Measurements from ENCODE around the gene KCNQ1. TPM values are rescaled to one million over a fixed set of nuclear protein-coding genes. Genes with fewer than 3 reads are reported as not detected.

The KCNQ1 gene
- total and polyA plus RNA-seq, 2 donors (not counting 3 experiments of a cell fraction or from before 2014, with no cell fraction given): 0.07 to 0.09 TPM

DNA sequence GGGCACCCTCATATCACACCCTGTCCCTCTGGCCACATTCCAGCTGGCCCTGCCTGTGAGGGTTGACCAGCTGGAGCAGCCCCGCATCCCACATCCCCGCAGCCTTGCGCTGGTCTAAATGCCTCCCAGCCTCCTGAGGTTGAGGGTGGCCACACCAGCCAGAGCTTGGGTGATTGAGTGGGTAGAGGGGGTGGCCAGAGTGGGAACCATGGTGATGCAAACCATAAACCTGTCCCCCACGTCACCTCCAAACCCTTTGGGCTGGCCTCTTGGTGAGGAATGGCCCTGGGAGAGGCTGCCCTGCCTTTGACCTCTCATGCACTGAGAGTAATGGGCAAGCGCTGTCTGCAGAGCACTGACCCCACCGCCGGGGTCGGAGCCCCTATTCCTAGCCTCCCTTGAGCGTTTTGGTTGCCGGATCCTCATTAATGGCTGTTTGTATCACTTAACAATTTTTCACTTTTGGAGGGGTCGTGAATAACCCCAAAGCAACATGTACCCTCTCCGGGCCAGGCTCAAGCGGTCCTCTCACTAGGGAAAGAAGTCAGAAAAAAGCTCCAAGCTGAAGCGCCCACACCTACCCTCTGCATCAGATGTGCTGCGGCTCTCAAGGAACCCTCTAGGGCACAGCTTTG is 271.0 kb downstream of the KCNQ1 start:
- Histone ChIP-seq H3K4me2 (ENCODE audit: insufficient read depth, low read length) (no peak overlapping the region), H3K4me1 (ENCODE audit: control insufficient read depth, extremely low read depth, insufficient read depth, low read length) (no peaks in the 10 kb centered on the region), H3K27me3 (ENCODE audit: control insufficient read depth in 2 of 2, insufficient read depth in 2 of 2, low read length in 2 of 2) (no peaks in the 10 kb centered on the region), H3K9me1 (replicated peaks; ENCODE audit: control insufficient read depth, extremely low read depth, insufficient read depth, low read length) (no peaks in the 10 kb centered on the region), H3K36me3 (ENCODE audit: control insufficient read depth in 2 of 2, extremely low read depth in 1 of 2, insufficient read depth in 2 of 2, low read length in 2 of 2) (no peaks in the 10 kb centered on the region), H3K27ac (ENCODE audit: insufficient read depth, low read depth, low read length) (no peak overlapping the region), H3K79me2 (ENCODE audit: control insufficient read depth, insufficient read depth, low read length) (no peaks in the 10 kb centered on the region), H3K4me3 (replicated peaks in 1 of 3; ENCODE audit: insufficient read depth in 1 of 3, low read depth in 1 of 3, low read length in 3 of 3) (no peak overlapping the region), H2AFZ (ENCODE audit: low read depth, low read length) (no peak overlapping the region), H4K20me1 (replicated peaks; ENCODE audit: control insufficient read depth, extremely low read depth, insufficient read depth, low read length) (no peaks in the 10 kb centered on the region), H3K9ac (replicated peaks; ENCODE audit: extremely low read depth, insufficient read depth, low read length) (no peak overlapping the region), H3K9me3 (replicated peaks; ENCODE audit: control insufficient read depth, insufficient read depth, low read length) (no peaks in the 10 kb centered on the region)
- POLR2A ChIA-PET: no interaction called here
- DNase-seq (ENCODE audit: low read depth, low spot score) (no peak), FAIRE-seq (no peak)
- intact Hi-C loops (cut with micrococcal nuclease) (no loop called here), dilution Hi-C loops (cut with MboI; ENCODE audit: extremely low pct_ligation_motif_present, low sequenced_read_pairs) (no loop called here)
- CTCF ChIA-PET: no interaction called here
- TF ChIP-seq JUN (IDR thresholded peaks at IDR 0.05; ENCODE audit: borderline replicate concordance, insufficient read depth, insufficient read length, low read depth): no peak
- TF ChIP-seq MYC (IDR thresholded peaks at IDR 0.05; ENCODE audit: low read depth, low read length): no peak
- TF ChIP-seq POLR2A (IDR thresholded peaks at IDR 0.05; ENCODE audit: low read depth, low read length): no peak
- TF ChIP-seq EZH2 (IDR thresholded peaks at IDR 0.05; ENCODE audit: borderline replicate concordance, low read depth, low read length, severe bottlenecking): no peak
- TF ChIP-seq, protein P1, sequence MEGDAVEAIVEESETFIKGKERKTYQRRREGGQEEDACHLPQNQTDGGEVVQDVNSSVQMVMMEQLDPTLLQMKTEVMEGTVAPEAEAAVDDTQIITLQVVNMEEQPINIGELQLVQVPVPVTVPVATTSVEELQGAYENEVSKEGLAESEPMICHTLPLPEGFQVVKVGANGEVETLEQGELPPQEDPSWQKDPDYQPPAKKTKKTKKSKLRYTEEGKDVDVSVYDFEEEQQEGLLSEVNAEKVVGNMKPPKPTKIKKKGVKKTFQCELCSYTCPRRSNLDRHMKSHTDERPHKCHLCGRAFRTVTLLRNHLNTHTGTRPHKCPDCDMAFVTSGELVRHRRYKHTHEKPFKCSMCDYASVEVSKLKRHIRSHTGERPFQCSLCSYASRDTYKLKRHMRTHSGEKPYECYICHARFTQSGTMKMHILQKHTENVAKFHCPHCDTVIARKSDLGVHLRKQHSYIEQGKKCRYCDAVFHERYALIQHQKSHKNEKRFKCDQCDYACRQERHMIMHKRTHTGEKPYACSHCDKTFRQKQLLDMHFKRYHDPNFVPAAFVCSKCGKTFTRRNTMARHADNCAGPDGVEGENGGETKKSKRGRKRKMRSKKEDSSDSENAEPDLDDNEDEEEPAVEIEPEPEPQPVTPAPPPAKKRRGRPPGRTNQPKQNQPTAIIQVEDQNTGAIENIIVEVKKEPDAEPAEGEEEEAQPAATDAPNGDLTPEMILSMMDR (IDR thresholded peaks at IDR 0.05; ENCODE audit: extremely low read depth in 1 of 2, insufficient read depth in 1 of 2, low read depth in 1 of 2, low read length in 2 of 2): no peak
- TF ChIP-seq POLR2AphosphoS5 (IDR thresholded peaks at IDR 0.05; ENCODE audit: insufficient read depth, low read depth, low read length): no peak
- TF ChIP-seq GATA2 (IDR thresholded peaks at IDR 0.05; ENCODE audit: insufficient read depth, insufficient read length, low read depth, low read length): no peak
- TF ChIP-seq, protein P2, sequence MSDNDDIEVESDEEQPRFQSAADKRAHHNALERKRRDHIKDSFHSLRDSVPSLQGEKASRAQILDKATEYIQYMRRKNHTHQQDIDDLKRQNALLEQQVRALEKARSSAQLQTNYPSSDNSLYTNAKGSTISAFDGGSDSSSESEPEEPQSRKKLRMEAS (IDR thresholded peaks at IDR 0.05; ENCODE audit: insufficient read depth, insufficient read length): no peak
- TF ChIP-seq FOS (IDR thresholded peaks at IDR 0.05; ENCODE audit: borderline replicate concordance, insufficient read depth, low read length): no peak
- BruUV-seq (replicated peaks): no TSS peak
